ENCODE measurements around the gene IRF4.

- no peak for TF ChIP-seq EZH2phosphoT487 (IDR thresholded peaks at IDR 0.05; ENCODE audit: borderline replicate concordance, low read depth)
- TF ChIP-seq JUND (IDR thresholded peaks at IDR 0.05) = no peak
- TF ChIP-seq CTCF (IDR thresholded peaks at IDR 0.05) = no peak
- TF ChIP-seq YY1 (IDR thresholded peaks at IDR 0.05; ENCODE audit: low read depth) = no peak
Measured at GRCh38 chr6:448296-449056, 56.9 kb downstream of the IRF4 start.

All from SK-N-SH (cell line).